Measurements from ENCODE around the gene ADGRB2. TPM values are rescaled to one million over a fixed set of nuclear protein-coding genes. Genes with fewer than 3 reads are reported as not detected.

ADGRB2 gene
- total RNA-seq, 1 donor from 2014 or later = 15.8 TPM

GRCh38 chr1:31715873-31716220 lies 48.3 kb downstream of the ADGRB2 start:
- TF ChIP-seq CTCF (IDR thresholded peaks at IDR 0.05; ENCODE audit: partially characterized antibody, unreplicated experiment) = peak; percentile 6
- no peak for DNase-seq
- Mint-ChIP-seq H3K27me3 (ENCODE audit: unreplicated experiment) (peaks cover 3% of the 10 kb centered on the region), H3K4me3 (ENCODE audit: unreplicated experiment) (peak overlapping the region; percentile 74), H3K4me1 (ENCODE audit: low read depth, unreplicated experiment) (peaks cover 38% of the 10 kb centered on the region), H3K36me3 (ENCODE audit: unreplicated experiment) (no peaks in the 10 kb centered on the region), H3K27ac (ENCODE audit: unreplicated experiment) (no peak overlapping the region), H3K9me3 (ENCODE audit: unreplicated experiment) (peaks cover 9% of the 10 kb centered on the region)

GRCh38 chr1:31715087-31715872 lies 48.9 kb downstream of the ADGRB2 start:
- Mint-ChIP-seq H3K36me3 (ENCODE audit: unreplicated experiment) (no peaks in the 10 kb centered on the region), H3K4me1 (ENCODE audit: low read depth, unreplicated experiment) (peaks cover 38% of the 10 kb centered on the region), H3K27me3 (ENCODE audit: unreplicated experiment) (peaks cover 3% of the 10 kb centered on the region), H3K27ac (ENCODE audit: unreplicated experiment) (peak overlapping the region; percentile 95), H3K4me3 (ENCODE audit: unreplicated experiment) (peak overlapping the region; percentile 90), H3K9me3 (ENCODE audit: unreplicated experiment) (peaks cover 9% of the 10 kb centered on the region)
- TF ChIP-seq CTCF (IDR thresholded peaks at IDR 0.05; ENCODE audit: partially characterized antibody, unreplicated experiment) = peak; percentile 84
- peak; percentile 91 for DNase-seq

- H3K27ac Mint-ChIP-seq (ENCODE audit: unreplicated experiment) = peak overlapping the region; percentile 84
- peaks cover 38% of the 10 kb centered on the region for H3K4me1 Mint-ChIP-seq (ENCODE audit: low read depth, unreplicated experiment)
- peaks cover 9% of the 10 kb centered on the region for H3K9me3 Mint-ChIP-seq (ENCODE audit: unreplicated experiment)
Measured at GRCh38 chr1:31714442-31715086, 49.6 kb downstream of the ADGRB2 start.

GRCh38 chr1:31712630-31713029 lies 51.5 kb downstream of the ADGRB2 start:
- no peak overlapping the region for H3K4me3 Mint-ChIP-seq (ENCODE audit: unreplicated experiment)
- no peaks in the 10 kb centered on the region for H3K36me3 Mint-ChIP-seq (ENCODE audit: unreplicated experiment)
- H3K27ac Mint-ChIP-seq (ENCODE audit: unreplicated experiment) = no peak overlapping the region
- no peak for DNase-seq
- TF ChIP-seq CTCF (IDR thresholded peaks at IDR 0.05; ENCODE audit: partially characterized antibody, unreplicated experiment) = no peak
- peaks cover 7% of the 10 kb centered on the region for H3K27me3 Mint-ChIP-seq (ENCODE audit: unreplicated experiment)
- H3K9me3 Mint-ChIP-seq (ENCODE audit: unreplicated experiment) = peaks cover 6% of the 10 kb centered on the region
- H3K4me1 Mint-ChIP-seq (ENCODE audit: low read depth, unreplicated experiment) = peaks cover 30% of the 10 kb centered on the region

More at GRCh38 chr1:31714442-31715086, 49.6 kb downstream of the ADGRB2 start:
- Mint-ChIP-seq H3K36me3 (ENCODE audit: unreplicated experiment) (no peaks in the 10 kb centered on the region), H3K4me3 (ENCODE audit: unreplicated experiment) (peak overlapping the region; percentile 90), H3K27me3 (ENCODE audit: unreplicated experiment) (peaks cover 3% of the 10 kb centered on the region)
- peak; percentile 65 for DNase-seq
- TF ChIP-seq CTCF (IDR thresholded peaks at IDR 0.05; ENCODE audit: partially characterized antibody, unreplicated experiment) = no peak

- Mint-ChIP-seq H3K9me3 (ENCODE audit: unreplicated experiment) (peaks cover 5% of the 10 kb centered on the region), H3K27ac (ENCODE audit: unreplicated experiment) (peak overlapping the region; percentile 30), H3K36me3 (ENCODE audit: unreplicated experiment) (no peaks in the 10 kb centered on the region), H3K4me1 (ENCODE audit: low read depth, unreplicated experiment) (peaks cover 24% of the 10 kb centered on the region), H3K27me3 (ENCODE audit: unreplicated experiment) (peaks cover 11% of the 10 kb centered on the region), H3K4me3 (ENCODE audit: unreplicated experiment) (no peak overlapping the region)
- no peak for DNase-seq
- no peak for TF ChIP-seq CTCF (IDR thresholded peaks at IDR 0.05; ENCODE audit: partially characterized antibody, unreplicated experiment)
Measured at GRCh38 chr1:31712068-31712467, 52.1 kb downstream of the ADGRB2 start.

Measured in glutamatergic neuron (in vitro differentiated cells).